ENCODE results near the gene ECHS1.
"Not testable (repeated sequence)": the region's sequence is repeated elsewhere in the genome, so short reads cannot be mapped to it uniquely, and the experiment has no call there.

ECHS1 gene

GRCh38 chr10:133401500-133401899 is 28.3 kb upstream of the ECHS1 start:
- in situ Hi-C loops (cut with HindIII; ENCODE audit: low pct_ligation_motif_present, low pct_unique_long_range_greater_than_20kb, low sequenced_read_pairs) = no loop called here
- DNase-seq = no peak

GRCh38 chr10:133400624-133401424 is 27.7 kb upstream of the ECHS1 start:
- in situ Hi-C loops (cut with HindIII; ENCODE audit: low pct_ligation_motif_present, low pct_unique_long_range_greater_than_20kb, low sequenced_read_pairs) = no loop called here
- DNase-seq = no peak

- in situ Hi-C loops (cut with HindIII; ENCODE audit: low pct_ligation_motif_present, low pct_unique_long_range_greater_than_20kb, low sequenced_read_pairs) = no loop called here
- no peak for DNase-seq
Measured at GRCh38 chr10:133399123-133399601, 26.0 kb upstream of the ECHS1 start.

GRCh38 chr10:133397938-133398337 is 24.8 kb upstream of the ECHS1 start:
- no peak for DNase-seq
- in situ Hi-C loops (cut with HindIII; ENCODE audit: low pct_ligation_motif_present, low pct_unique_long_range_greater_than_20kb, low sequenced_read_pairs) = no loop called here

- no peak for DNase-seq
- in situ Hi-C loops (cut with HindIII; ENCODE audit: low pct_ligation_motif_present, low pct_unique_long_range_greater_than_20kb, low sequenced_read_pairs) = no loop called here
Measured at GRCh38 chr10:133396035-133396624, 23.0 kb upstream of the ECHS1 start.

GRCh38 chr10:133394801-133395221 is 21.7 kb upstream of the ECHS1 start:
- in situ Hi-C loops (cut with HindIII; ENCODE audit: low pct_ligation_motif_present, low pct_unique_long_range_greater_than_20kb, low sequenced_read_pairs) = no loop called here
- DNase-seq = no peak

GRCh38 chr10:133394064-133394663 is 21.0 kb upstream of the ECHS1 start, which contains the start of gene MTG1:
TSS of gene MTG1 (plus strand) at chr10:133394157. CDS start at chr10:133394221, 64 bp downstream.
- peak; percentile 95 for DNase-seq
- in situ Hi-C loops (cut with HindIII; ENCODE audit: low pct_ligation_motif_present, low pct_unique_long_range_greater_than_20kb, low sequenced_read_pairs) = no loop called here

- DNase-seq = no peak
- in situ Hi-C loops (cut with HindIII; ENCODE audit: low pct_ligation_motif_present, low pct_unique_long_range_greater_than_20kb, low sequenced_read_pairs) = no loop called here
Measured at GRCh38 chr10:133393401-133394063, 20.4 kb upstream of the ECHS1 start.

- no peak for DNase-seq
- in situ Hi-C loops (cut with HindIII; ENCODE audit: low pct_ligation_motif_present, low pct_unique_long_range_greater_than_20kb, low sequenced_read_pairs) = no loop called here
Measured at GRCh38 chr10:133391761-133392518, 18.8 kb upstream of the ECHS1 start.

- in situ Hi-C loops (cut with HindIII; ENCODE audit: low pct_ligation_motif_present, low pct_unique_long_range_greater_than_20kb, low sequenced_read_pairs) = no loop called here
Measured at GRCh38 chr10:133391249-133391635, 18.1 kb upstream of the ECHS1 start.

GRCh38 chr10:133390597-133391248 is 17.6 kb upstream of the ECHS1 start:
- DNase-seq = no peak
- in situ Hi-C loops (cut with HindIII; ENCODE audit: low pct_ligation_motif_present, low pct_unique_long_range_greater_than_20kb, low sequenced_read_pairs) = no loop called here

More at GRCh38 chr10:133391249-133391635, 18.1 kb upstream of the ECHS1 start:
- DNase-seq = no peak

- in situ Hi-C loops (cut with HindIII; ENCODE audit: low pct_ligation_motif_present, low pct_unique_long_range_greater_than_20kb, low sequenced_read_pairs) = no loop called here
Measured at GRCh38 chr10:133388973-133389818, 16.0 kb upstream of the ECHS1 start.

GRCh38 chr10:133388236-133388972 is 15.2 kb upstream of the ECHS1 start:
- no peak for DNase-seq
- in situ Hi-C loops (cut with HindIII; ENCODE audit: low pct_ligation_motif_present, low pct_unique_long_range_greater_than_20kb, low sequenced_read_pairs) = no loop called here

More at GRCh38 chr10:133388973-133389818, 16.0 kb upstream of the ECHS1 start:
- DNase-seq = no peak

- DNase-seq; in situ Hi-C loops (cut with HindIII; ENCODE audit: low pct_ligation_motif_present, low pct_unique_long_range_greater_than_20kb, low sequenced_read_pairs): not testable (repeated sequence)
Measured at GRCh38 chr10:133386951-133387350, 13.8 kb upstream of the ECHS1 start.

- in situ Hi-C loops (cut with HindIII; ENCODE audit: low pct_ligation_motif_present, low pct_unique_long_range_greater_than_20kb, low sequenced_read_pairs) = no loop called here
- DNase-seq = no peak
Measured at GRCh38 chr10:133385214-133385613, 12.1 kb upstream of the ECHS1 start.

- no peak for DNase-seq
- in situ Hi-C loops (cut with HindIII; ENCODE audit: low pct_ligation_motif_present, low pct_unique_long_range_greater_than_20kb, low sequenced_read_pairs) = no loop called here
Measured at GRCh38 chr10:133384071-133384470, 10.9 kb upstream of the ECHS1 start.
